K562 (cell line): Measurements from ENCODE around the gene CDCA3. TPM values are rescaled to one million over a fixed set of nuclear protein-coding genes. Genes with fewer than 3 reads are reported as not detected.

ENCODE experiments used
- ATAC-seq: fragments of 200-7000 bp; cut with Tn5 transposase; 3 replicates; pipeline ENCODE4 v1.9.1; 2020; ENCODE audit warnings: moderate library complexity
- BruUV-seq: library from RNA; stranded (reverse); fragments of 400-500 nt; replicated peaks from 2 replicates; lab custom pipeline; 2021; lab: Mats Ljungman, UMichigan
- CTCF ChIA-PET: fragments of 300-600 bp; formaldehyde crosslinking; extraction: SDS; loops from one replicate; lab custom pipeline; 2021; ENCODE audit warnings: low intra/inter-chr PET ratio; lab: Yijun Ruan, JAX
- POLR2A ChIA-PET: fragments of 300-600, 350-650 bp; sonication (Branson Sonifier 250); formaldehyde crosslinking; extraction: SDS; loops from one replicate; lab custom pipeline; 2021; ENCODE audit warnings: antibody characterized with exemption, inconsistent platforms; lab: Yijun Ruan, JAX
- DNase-seq, 4 experiments: peaks; one replicate each; pipeline versions ENCODE4 v3.0.0 to v3.0.0-alpha.2; 2011 to 2018; ENCODE audit warnings: low spot score in 3 of 4, mixed read lengths in 3 of 4; ENCODE audit errors: extremely low read depth in 1 of 4
- FAIRE-seq: peaks from 2 replicates; lab custom pipeline; 2011; peaks lifted over from hg19 to GRCh38; lab: Jason Lieb, UNC
- H2AFZ ChIP-seq: 2 replicates; pipeline ENCODE4 v1.6.0; 2011; ENCODE audit warnings: low read depth, low read length, control low read depth, inconsistent platforms
- H3K27ac ChIP-seq: fragments of 200-600 bp; 3 replicates; pipeline ENCODE4 v1.8.0; 2011; ENCODE audit warnings: low read depth, mild to moderate bottlenecking, control low read depth, inconsistent platforms, low read length, moderate library complexity, mixed read lengths; ENCODE audit errors: extremely low read depth
- H3K27me3 ChIP-seq, 2 experiments: fragments of 300-600 bp in 1 of 2; 2 replicates in 1 of 2; 3 replicates in 1 of 2; pipeline versions ENCODE4 v1.6.0 to v1.8.0; 2011; ENCODE audit warnings: inconsistent platforms in 2 of 2, low read length in 2 of 2, mild to moderate bottlenecking in 1 of 2, mixed read lengths in 1 of 2, moderate library complexity in 1 of 2; ENCODE audit not compliant: control insufficient read depth in 2 of 2, insufficient read depth in 2 of 2
- H3K36me3 ChIP-seq: fragments of 300-600 bp; 3 replicates; pipeline ENCODE4 v1.8.0; 2011; ENCODE audit warnings: mild to moderate bottlenecking, low read length, inconsistent platforms; ENCODE audit not compliant: control insufficient read depth, insufficient read depth
- H3K4me1 ChIP-seq, 2 experiments: fragments of 200-600 bp in 1 of 2; replicated peaks in 1 of 2; 2 replicates in 1 of 2; 3 replicates in 1 of 2; pipeline versions ENCODE4 v1.5.1 to v1.8.0; 2011; ENCODE audit warnings: inconsistent platforms in 2 of 2, low read length in 2 of 2, mild to moderate bottlenecking in 1 of 2, mixed read lengths in 1 of 2, moderate library complexity in 1 of 2; ENCODE audit not compliant: control insufficient read depth in 2 of 2, insufficient read depth in 2 of 2
- H3K4me2 ChIP-seq: 2 replicates; pipeline ENCODE4 v1.6.1; 2011; ENCODE audit warnings: low read length, control low read depth, inconsistent platforms, mixed read lengths; ENCODE audit not compliant: insufficient read depth
- H3K4me3 ChIP-seq: fragments of 200-600 bp; sonication (generic), shearing (Covaris generic); 2 replicates; pipeline ENCODE4 v1.5.1; 2016; ENCODE audit warnings: control low read depth, inconsistent platforms
- H3K79me2 ChIP-seq: fragments of 200-600 bp; 3 replicates; pipeline ENCODE4 v1.8.0; 2011; ENCODE audit warnings: low read length, inconsistent platforms; ENCODE audit not compliant: control insufficient read depth, insufficient read depth
- H3K9ac ChIP-seq, 2 experiments: 2 replicates each; pipeline versions ENCODE4 v1.6.0 to v1.6.1; 2011; ENCODE audit warnings: low read depth in 2 of 2, low read length in 2 of 2, control low read depth in 1 of 2, inconsistent platforms in 1 of 2, mild to moderate bottlenecking in 1 of 2, mixed read lengths in 1 of 2; ENCODE audit not compliant: insufficient read depth in 1 of 2
- H3K9me1 ChIP-seq: one replicate; pipeline ENCODE4 v1.6.0; 2011; ENCODE audit warnings: inconsistent platforms, mild to moderate bottlenecking, low read length, moderate library complexity; ENCODE audit not compliant: control insufficient read depth, insufficient read depth
- H3K9me3 ChIP-seq: replicated peaks from 2 replicates; pipeline ENCODE4 v1.5.1; 2011; ENCODE audit warnings: low read depth, low read length, inconsistent platforms; ENCODE audit not compliant: control insufficient read depth, insufficient read depth
- H4K20me1 ChIP-seq: replicated peaks from 2 replicates; pipeline ENCODE4 v1.6.1; 2011; ENCODE audit warnings: low read length, inconsistent platforms, mixed read lengths; ENCODE audit not compliant: control insufficient read depth, insufficient read depth
- BDP1 ChIP-seq: IDR thresholded peaks from 3 replicates; pipeline ENCODE4 v1.6.1; 2011; ENCODE audit not compliant: insufficient read length, insufficient read depth
- DPF2 ChIP-seq: fragments of 450-650 bp; IDR thresholded peaks from 2 replicates; pipeline ENCODE4 v1.6.1; 2016
- ELF1 ChIP-seq: fragments of 200-800 bp; sonication (Bioruptor generic); IDR thresholded peaks from 2 replicates; pipeline ENCODE4 v1.6.1; 2016; ENCODE audit warnings: missing genetic modification characterization, missing compliant biosample characterization
- ESRRB ChIP-seq: fragments of 250-450 bp; sonication (Bioruptor Pico); IDR thresholded peaks from 2 replicates; pipeline ENCODE4 v1.5.0; 2020; ENCODE audit warnings: mild to moderate bottlenecking, moderate library complexity, borderline replicate concordance
- HLTF ChIP-seq: fragments of 450-650 bp; IDR thresholded peaks from 2 replicates; pipeline ENCODE4 v1.6.1; 2016
- NFE2 ChIP-seq: IDR thresholded peaks from 2 replicates; pipeline ENCODE4 v1.6.1; 2014; ENCODE audit warnings: antibody characterized with exemption, low read depth
- NFIX ChIP-seq: fragments of 250-450 bp; sonication (Bioruptor Pico); IDR thresholded peaks from 2 replicates; pipeline ENCODE4 v1.4.0; 2020; ENCODE audit warnings: low read depth, mild to moderate bottlenecking, moderate library complexity
- NR2C2 ChIP-seq, 2 experiments: fragments of 200-800 bp in 1 of 2; sonication (Bioruptor generic) in 1 of 2; sonication (generic) in 1 of 2; formaldehyde crosslinking in 1 of 2; IDR thresholded peaks; 2 replicates each; pipeline versions ENCODE4 v1.6.1 to v1.8.0; 2016 to 2022; ENCODE audit warnings: mild to moderate bottlenecking in 1 of 2, missing compliant biosample characterization in 1 of 2, missing genetic modification characterization in 1 of 2, missing genetic modification reagents in 1 of 2
- PHB ChIP-seq: fragments of 250-450 bp; sonication (Bioruptor Pico); IDR thresholded peaks from 2 replicates; pipeline ENCODE4 v1.5.0; 2021
- TCFL5 ChIP-seq: fragments of 250-450 bp; sonication (Bioruptor Pico); conservative IDR thresholded peaks from 2 replicates; pipeline ENCODE4 v1.6.1; 2021; ENCODE audit warnings: mild to moderate bottlenecking, moderate library complexity, matching md5 sums
- TGIF2 ChIP-seq: sonication (generic); formaldehyde crosslinking; IDR thresholded peaks from 2 replicates; pipeline ENCODE4 v1.8.1; 2022; ENCODE audit warnings: mild to moderate bottlenecking, missing genetic modification reagents, moderate library complexity
- TRIM25 ChIP-seq: fragments of 450-650 bp; IDR thresholded peaks from 2 replicates; pipeline ENCODE4 v1.7.0; 2016; ENCODE audit warnings: borderline replicate concordance
- ZBTB26 ChIP-seq: fragments of 450-650 bp; formaldehyde crosslinking; IDR thresholded peaks from 2 replicates; pipeline ENCODE4 v1.4.0; 2022; ENCODE audit warnings: missing genetic modification characterization
- ZBTB8A ChIP-seq: fragments of 450-650 bp; IDR thresholded peaks from 2 replicates; pipeline ENCODE4 v1.6.1; 2018; ENCODE audit warnings: mild to moderate bottlenecking, moderate library complexity; ENCODE audit not compliant: partially characterized antibody
- ZKSCAN8 ChIP-seq: fragments of 200-800 bp; sonication (Bioruptor generic); IDR thresholded peaks from 2 replicates; pipeline ENCODE4 v1.6.1; 2016; ENCODE audit warnings: missing genetic modification characterization, missing compliant biosample characterization
- ZNF140 ChIP-seq: fragments of 250-450 bp; sonication (Bioruptor Pico); IDR thresholded peaks from 2 replicates; pipeline ENCODE4 v1.8.0; 2021; ENCODE audit warnings: moderate library complexity, mild to moderate bottlenecking, inconsistent platforms
- ZNF395 ChIP-seq: fragments of 200-800 bp; sonication (Bioruptor generic); IDR thresholded peaks from 2 replicates; pipeline ENCODE4 v1.6.1; 2017; ENCODE audit warnings: missing genetic modification characterization, missing compliant biosample characterization
- ZNF507 ChIP-seq: conservative IDR thresholded peaks from 2 replicates; pipeline ENCODE4 v1.6.1; 2017; ENCODE audit warnings: missing genetic modification characterization, missing compliant biosample characterization
- ZNF586 ChIP-seq: fragments of 450-650 bp; formaldehyde crosslinking; conservative IDR thresholded peaks from 2 replicates; pipeline ENCODE4 v1.4.0; 2020; ENCODE audit warnings: mild to moderate bottlenecking, moderate library complexity
- ZNF668 ChIP-seq: fragments of 250-450 bp; sonication (Bioruptor Pico); IDR thresholded peaks from 2 replicates; pipeline ENCODE4 v1.8.0; 2022; ENCODE audit warnings: mild to moderate bottlenecking, inconsistent platforms
- WGBS: fragments of 100-300 bp; shearing (Covaris generic); methylation state at CpG from one replicate; pipeline ENCODE4 v1.1.6; 2016; ENCODE audit warnings: low coverage, mixed read lengths; ENCODE audit not compliant: insufficient coverage; ENCODE audit errors: missing lambda C conversion rate; 5-methylcytosine and 5-hydroxymethylcytosine counted together
- in situ Hi-C: fragments of 300-500 bp; cut with MboI; formaldehyde crosslinking; loops from 4 replicates; pipeline ENCODE4 v1.15.0; 2018; ENCODE audit warnings: inconsistent platforms, mixed read lengths
- intact Hi-C: fragments of 100-400 bp; cut with micrococcal nuclease; formaldehyde crosslinking; loops from 2 replicates; pipeline ENCODE4 v1.14.2; 2022
- polyA plus RNA-seq, 8 experiments: library from polyadenylated mRNA; depleted of rRNA in 4 of 8; stranded (reverse) in 5 of 8; unstranded in 3 of 8; fragments of >200 nt; fragmentation: Nextera tagmentation in 2 of 8; fragmentation: Illumina TruSeq in 1 of 8; extraction: Ambion mirVana in 2 of 8; extraction: Trizol in 1 of 8; gene quantifications; 2 replicates each; pipeline versions ENCODE4 v1.2.1 to v1.2.3, GENCODE V29; 2011 to 2014; ENCODE audit warnings: inconsistent platforms in 1 of 8, missing spikeins in 1 of 8
- total RNA-seq, 7 experiments: library from RNA; depleted of rRNA in 6 of 7; stranded (reverse); fragments of >200 nt in 6 of 7; fragmentation: Illumina TruSeq in 2 of 7; extraction: Trizol in 2 of 7; gene quantifications; 2 replicates each; pipeline versions ENCODE4 v1.2.1 to v1.2.3, GENCODE V29; 2011 to 2021; ENCODE audit warnings: low replicate concordance in 1 of 7

The CDCA3 gene
- total and polyA plus RNA-seq, 9 of the 15 experiments (the other 6 are each of a cell fraction or from before 2014, with no cell fraction given): 24.2 to 80.8 (median 55.1) TPM

DNA sequence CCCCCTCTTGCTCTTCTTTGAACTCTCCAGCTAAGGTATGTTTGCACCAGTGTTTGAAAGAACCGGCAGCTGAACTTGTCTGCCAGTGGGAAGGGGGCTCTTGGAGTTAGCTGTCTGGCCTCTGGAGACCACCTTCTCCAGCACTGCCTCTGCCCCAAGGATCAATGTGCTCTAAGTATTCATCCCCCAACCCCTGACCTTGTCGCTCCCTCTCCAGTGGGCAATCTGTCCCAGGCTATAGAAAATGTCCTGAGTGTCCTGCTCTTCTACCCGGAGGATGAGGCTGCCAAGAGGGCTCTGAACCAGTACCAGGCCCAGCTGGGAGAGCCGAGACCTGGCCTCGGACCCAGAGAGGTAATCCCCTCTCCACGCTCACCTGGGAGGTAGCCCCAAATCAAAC is 20.1 kb downstream of the CDCA3 start:
- Histone ChIP-seq H3K4me1 (peaks cover 11 to 43% of the 10 kb centered on the region in 2 experiments; a peak in 4 of 5 replicates), H3K27me3 (no peaks in the 10 kb centered on the region), H3K9me3 (no peaks in the 10 kb centered on the region), H3K4me3 (no peak overlapping the region), H3K9me1 (no peaks in the 10 kb centered on the region), H3K4me2 (no peak overlapping the region)
- DNase-seq: no peak
- WGBS: 96% methylated on average over 6 of the region's 6 CpGs
- BruUV-seq: no TSS peak
- intact Hi-C loops: no loop called here
- TF ChIP-seq TRIM25 (no peak), NFE2 (no peak), DPF2 (no peak), HLTF (no peak), ZNF586 (CRISPR knock-in tag) (no peak), ESRRB (no peak), TGIF2 (CRISPR knock-in tag) (no peak), ZNF668 (no peak), ZNF507 (no peak), BDP1 (no peak), ZNF395 (CRISPR knock-in tag) (no peak), NR2C2 (CRISPR knock-in tag; IDR thresholded peaks at IDR 0.05) (no peak), NR2C2 (tag; IDR thresholded peaks at IDR 0.05) (no peak), PHB (CRISPR knock-in tag) (no peak), NFIX (CRISPR knock-in tag) (no peak), ZNF140 (no peak), ZBTB26 (CRISPR knock-in tag) (no peak), ELF1 (tag) (no peak), ZBTB8A (no peak), TCFL5 (CRISPR knock-in tag) (no peak), ZKSCAN8 (CRISPR knock-in tag) (no peak)
- TF ChIP-seq, all 486 proteins: peak for 0
- no peak overlapping the region for H3K27ac ChIP-seq
- H4K20me1 ChIP-seq: no peaks in the 10 kb centered on the region
- in situ Hi-C loops: no loop called here
- ChIA-PET POLR2A (interaction anchor here (0.6 to 3.2 kb wide), 4 partner anchors 9 to 38 kb away, joined by 3 to 13 read pairs (median 4); no protein-coding TSS in a partner anchor), CTCF (no interaction called here)
- no peak overlapping the region for H2AFZ ChIP-seq
- no peak for ATAC-seq
- no peak overlapping the region for H3K9ac ChIP-seq
- FAIRE-seq: no peak
- peaks cover 40% of the 10 kb centered on the region; the same call in 1 of the 3 replicates for H3K36me3 ChIP-seq
- peaks cover 24% of the 10 kb centered on the region for H3K79me2 ChIP-seq
